Activated T-cell treated with anti-CD3 and anti-CD28 coated beads for 48 hours (primary cell): Measurements from ENCODE around the gene KYAT1.
A peak's percentile ranks its signal among the peaks of the same experiment; 100 is the strongest.

ENCODE experiments used
- DNase-seq: peaks from one replicate; pipeline ENCODE4 v3.0.0-alpha.2; 2020; ENCODE audit warnings: low read depth

The KYAT1 gene

GRCh38 chr9:128881884-128882676 is at the start of gene KYAT1, which contains the start of gene LRRC8A:
KYAT1 (minus strand) TSS chr9:128881950; CDS start chr9:128845405, 36,545 bp downstream.
LRRC8A (plus strand) TSS chr9:128882133; CDS start chr9:128907165, 25,032 bp downstream.
- DNase-seq = peak; percentile 99

GRCh38 chr9:128929560-128929959 is 47.8 kb upstream of the KYAT1 start:
- no peak for DNase-seq

- no peak for DNase-seq
Measured at GRCh38 chr9:128928624-128929023, 46.9 kb upstream of the KYAT1 start.

GRCh38 chr9:128927731-128928411 is 46.1 kb upstream of the KYAT1 start:
- DNase-seq = peak; percentile 29

GRCh38 chr9:128923493-128923883 is 41.7 kb upstream of the KYAT1 start:
- DNase-seq = no peak

GRCh38 chr9:128921881-128922763 is 40.4 kb upstream of the KYAT1 start:
- no peak for DNase-seq

GRCh38 chr9:128920381-128921058 is 38.8 kb upstream of the KYAT1 start, which contains the start of gene PHYHD1:
PHYHD1 (plus strand) TSS chr9:128920982; CDS start chr9:128922324, 1,342 bp downstream.
- DNase-seq = no peak

- no peak for DNase-seq
Measured at GRCh38 chr9:128919402-128920089, 37.8 kb upstream of the KYAT1 start.

GRCh38 chr9:128918921-128919320 is 37.2 kb upstream of the KYAT1 start:
- DNase-seq = no peak

- no peak for DNase-seq
Measured at GRCh38 chr9:128917151-128917849, 35.5 kb upstream of the KYAT1 start.

GRCh38 chr9:128916745-128917144 is 35.0 kb upstream of the KYAT1 start:
- DNase-seq = no peak

GRCh38 chr9:128916204-128916603 is 34.5 kb upstream of the KYAT1 start:
- DNase-seq = no peak

- DNase-seq = no peak
Measured at GRCh38 chr9:128913995-128914772, 32.4 kb upstream of the KYAT1 start.

- no peak for DNase-seq
Measured at GRCh38 chr9:128913048-128913900, 31.5 kb upstream of the KYAT1 start.

- DNase-seq = no peak
Measured at GRCh38 chr9:128912270-128912853, 30.6 kb upstream of the KYAT1 start.

GRCh38 chr9:128911529-128912035 is 29.8 kb upstream of the KYAT1 start:
- no peak for DNase-seq

- DNase-seq = no peak
Measured at GRCh38 chr9:128910906-128911305, 29.2 kb upstream of the KYAT1 start.

- no peak for DNase-seq
Measured at GRCh38 chr9:128909859-128910258, 28.1 kb upstream of the KYAT1 start.
